Liver (tissue), 9 donors: ENCODE data around the gene PPP2R3B. TPM values are rescaled to one million over a fixed set of nuclear protein-coding genes. Genes with fewer than 3 reads are reported as not detected.

Source experiments
- DNase-seq: peaks from one replicate; pipeline ENCODE4 v3.0.0-alpha.2; 2017; ENCODE audit warnings: low spot score
- H3K27ac ChIP-seq, 2 donors: one replicate each; pipeline ENCODE4 v1.7.0; 2013; ENCODE audit warnings: inconsistent platforms in 2 of 2, low read length in 2 of 2, control low read depth in 1 of 2, low read depth in 1 of 2, mild to moderate bottlenecking in 1 of 2
- H3K27me3 ChIP-seq, 4 donors: one replicate each; pipeline versions ENCODE4 v1.6.1 to v1.7.0; 2013; ENCODE audit warnings: low read length in 3 of 4, inconsistent platforms in 1 of 4, mild to moderate bottlenecking in 1 of 4, moderate library complexity in 1 of 4; ENCODE audit not compliant: control insufficient read depth in 4 of 4, insufficient read depth in 4 of 4
- H3K36me3 ChIP-seq, 4 donors: one replicate each; pipeline versions ENCODE4 v1.6.1 to v1.7.0; 2013; ENCODE audit warnings: low read length in 3 of 4, mild to moderate bottlenecking in 3 of 4, low read depth in 1 of 4, moderate library complexity in 1 of 4; ENCODE audit not compliant: control insufficient read depth in 4 of 4, insufficient read depth in 3 of 4
- H3K4me1 ChIP-seq, 4 donors: one replicate each; pipeline versions ENCODE4 v1.6.1 to v1.7.0; 2013; ENCODE audit warnings: low read length in 3 of 4, mild to moderate bottlenecking in 3 of 4, moderate library complexity in 1 of 4; ENCODE audit not compliant: control insufficient read depth in 4 of 4, insufficient read depth in 4 of 4
- H3K4me3 ChIP-seq, 3 donors: one replicate each; pipeline versions ENCODE4 v1.6.1 to v1.7.0; 2013; ENCODE audit warnings: low read length in 3 of 3, control low read depth in 1 of 3, low read depth in 1 of 3, mild to moderate bottlenecking in 1 of 3
- H3K9ac ChIP-seq, 2 donors: one replicate each; pipeline ENCODE4 v1.7.0; 2013; ENCODE audit warnings: low read length in 2 of 2, mild to moderate bottlenecking in 2 of 2, moderate library complexity in 2 of 2, control low read depth in 1 of 2, low read depth in 1 of 2
- H3K9me3 ChIP-seq, 4 donors: one replicate each; pipeline versions ENCODE4 v1.6.1 to v1.7.0; 2013; ENCODE audit warnings: low read length in 3 of 4; ENCODE audit not compliant: control insufficient read depth in 4 of 4
- EGR1 ChIP-seq, 2 donors: IDR thresholded peaks; 2 replicates each; pipeline ENCODE4 v1.6.1; 2016 to 2018; ENCODE audit warnings: antibody characterized with exemption in 2 of 2, low read depth in 2 of 2
- FOXA1 ChIP-seq: IDR thresholded peaks from 2 replicates; pipeline ENCODE4 v1.6.1; 2016; ENCODE audit warnings: antibody characterized with exemption
- FOXA2 ChIP-seq: IDR thresholded peaks from 2 replicates; pipeline ENCODE4 v1.6.1; 2016; ENCODE audit warnings: antibody characterized with exemption
- HNF4A ChIP-seq, 2 donors: conservative IDR thresholded peaks; 2 replicates each; pipeline ENCODE4 v1.6.1; 2016; ENCODE audit warnings: antibody characterized with exemption in 2 of 2, mild to moderate bottlenecking in 2 of 2
- HNF4G ChIP-seq: IDR thresholded peaks from 2 replicates; pipeline ENCODE4 v1.6.1; 2016; ENCODE audit warnings: antibody characterized with exemption
- JUND ChIP-seq, 2 donors: IDR thresholded peaks; 2 replicates each; pipeline ENCODE4 v1.6.1; 2016; ENCODE audit warnings: antibody characterized with exemption in 2 of 2
- NR2F2 ChIP-seq: IDR thresholded peaks from 2 replicates; pipeline ENCODE4 v1.6.1; 2016; ENCODE audit warnings: antibody characterized with exemption
- RAD21 ChIP-seq, 2 donors: IDR thresholded peaks; 2 replicates each; pipeline ENCODE4 v1.6.1; 2016; ENCODE audit warnings: antibody characterized with exemption in 2 of 2, mild to moderate bottlenecking in 2 of 2
- RXRA ChIP-seq, 2 donors: IDR thresholded peaks; 2 replicates each; pipeline ENCODE4 v1.6.1; 2017 to 2018; ENCODE audit warnings: antibody characterized with exemption in 2 of 2, mild to moderate bottlenecking in 1 of 2
- TAF1 ChIP-seq: conservative IDR thresholded peaks from 2 replicates; pipeline ENCODE4 v1.6.1; 2016; ENCODE audit warnings: antibody characterized with exemption, mild to moderate bottlenecking
- YY1 ChIP-seq: IDR thresholded peaks from 2 replicates; pipeline ENCODE4 v1.6.1; 2016; ENCODE audit warnings: antibody characterized with exemption, mild to moderate bottlenecking
- WGBS: extraction: QIAGEN DNeasy Blood & Tissue Kit; methylation state at CpG from one replicate; pipeline ENCODE4 v1.1.7; 2013; 5-methylcytosine and 5-hydroxymethylcytosine counted together
- polyA plus RNA-seq, 2 donors: library from polyadenylated mRNA; stranded (reverse) in 1 of 2; unstranded in 1 of 2; fragments of 200-250 nt in 1 of 2; fragments of >200 nt in 1 of 2; fragmentation: Nextera tagmentation in 1 of 2; extraction: Ambion mirVana in 1 of 2; gene quantifications; one replicate each; pipeline versions ENCODE4 v1.2.1 to v1.2.3, GENCODE V29; 2013 to 2015
- total RNA-seq, 2 donors: library from RNA; depleted of rRNA; stranded (reverse); fragments of >200 nt; gene quantifications; one replicate each; pipeline ENCODE4 v1.2.3, GENCODE V29; 2014
- TF ChIP-seq, protein P1 (sequence below): IDR thresholded peaks from 2 replicates; pipeline ENCODE4 v1.6.1; 2016; ENCODE audit warnings: antibody characterized with exemption
- TF ChIP-seq, protein P2 (sequence below): fragments of 150-350 bp; IDR thresholded peaks from 2 replicates; pipeline ENCODE4 v1.5.1; 2017; ENCODE audit warnings: improper control_type of control experiment, low read depth, low read length; ENCODE audit not compliant: missing input control
- TF ChIP-seq, protein P3 (sequence below): IDR thresholded peaks from 2 replicates; pipeline ENCODE4 v1.6.1; 2016; ENCODE audit warnings: antibody characterized with exemption, mild to moderate bottlenecking
- TF ChIP-seq, protein P4 (sequence below): IDR thresholded peaks from 2 replicates; pipeline ENCODE4 v1.6.1; 2016; ENCODE audit warnings: antibody characterized with exemption
- TF ChIP-seq, protein P5 (sequence below): IDR thresholded peaks from 2 replicates; pipeline ENCODE4 v1.6.1; 2016; ENCODE audit warnings: antibody characterized with exemption
- donor health status: healthy.
- donor health status: healthy.
- donor health status: healthy.
- donor health status: healthy.
- donor health status: healthy.

The PPP2R3B gene
- total and polyA plus RNA-seq, 4 donors: 1.2 to 8.2 (median 4.3) TPM

DNA sequence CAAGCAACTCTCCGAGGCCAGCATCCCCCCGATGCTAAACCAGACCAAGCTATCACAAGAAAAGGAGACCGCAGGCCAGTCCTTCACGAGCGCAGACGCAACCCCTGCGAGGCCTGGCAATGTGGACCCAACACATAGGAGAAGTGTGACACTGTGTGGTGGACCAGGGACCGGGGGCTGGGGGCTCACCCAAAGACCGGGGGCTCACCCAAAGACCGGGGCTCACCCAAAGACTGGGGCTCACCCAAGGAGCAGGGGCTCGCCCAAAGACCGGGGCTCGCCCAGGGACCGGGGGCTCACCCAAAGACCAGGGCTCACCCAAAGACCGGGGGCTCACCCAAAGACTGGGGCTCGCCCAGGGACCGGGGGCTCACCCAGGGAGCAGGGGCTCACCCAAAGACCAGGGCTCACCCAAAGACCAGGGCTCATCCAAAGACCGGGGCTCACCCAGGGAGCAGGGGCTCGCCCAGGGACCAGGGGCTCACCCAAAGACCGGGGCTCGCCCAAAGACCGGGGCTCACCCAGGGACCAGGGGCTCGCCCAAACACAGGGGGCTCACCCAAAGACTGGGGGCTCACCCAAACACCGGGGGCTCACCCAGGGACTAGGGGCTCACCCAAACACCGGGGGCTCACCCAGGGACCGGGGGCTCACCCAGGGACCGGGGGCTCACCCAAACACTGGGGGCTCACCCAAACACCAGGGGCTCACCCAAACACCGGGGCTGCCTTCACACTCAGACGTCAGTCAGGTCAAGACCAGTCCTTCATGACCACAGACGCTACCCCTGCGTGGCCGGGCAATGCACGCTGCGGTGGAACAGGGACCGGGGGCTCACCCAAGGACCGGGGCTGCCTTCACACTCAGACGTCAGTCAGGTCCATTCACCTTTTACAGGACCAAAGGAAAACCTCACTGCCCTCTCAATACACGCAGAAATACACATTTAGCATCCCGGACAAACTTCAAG lies 32.9 kb downstream of the PPP2R3B start (continued):
- TF ChIP-seq, protein P1, sequence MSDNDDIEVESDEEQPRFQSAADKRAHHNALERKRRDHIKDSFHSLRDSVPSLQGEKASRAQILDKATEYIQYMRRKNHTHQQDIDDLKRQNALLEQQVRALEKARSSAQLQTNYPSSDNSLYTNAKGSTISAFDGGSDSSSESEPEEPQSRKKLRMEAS: no peak

DNA sequence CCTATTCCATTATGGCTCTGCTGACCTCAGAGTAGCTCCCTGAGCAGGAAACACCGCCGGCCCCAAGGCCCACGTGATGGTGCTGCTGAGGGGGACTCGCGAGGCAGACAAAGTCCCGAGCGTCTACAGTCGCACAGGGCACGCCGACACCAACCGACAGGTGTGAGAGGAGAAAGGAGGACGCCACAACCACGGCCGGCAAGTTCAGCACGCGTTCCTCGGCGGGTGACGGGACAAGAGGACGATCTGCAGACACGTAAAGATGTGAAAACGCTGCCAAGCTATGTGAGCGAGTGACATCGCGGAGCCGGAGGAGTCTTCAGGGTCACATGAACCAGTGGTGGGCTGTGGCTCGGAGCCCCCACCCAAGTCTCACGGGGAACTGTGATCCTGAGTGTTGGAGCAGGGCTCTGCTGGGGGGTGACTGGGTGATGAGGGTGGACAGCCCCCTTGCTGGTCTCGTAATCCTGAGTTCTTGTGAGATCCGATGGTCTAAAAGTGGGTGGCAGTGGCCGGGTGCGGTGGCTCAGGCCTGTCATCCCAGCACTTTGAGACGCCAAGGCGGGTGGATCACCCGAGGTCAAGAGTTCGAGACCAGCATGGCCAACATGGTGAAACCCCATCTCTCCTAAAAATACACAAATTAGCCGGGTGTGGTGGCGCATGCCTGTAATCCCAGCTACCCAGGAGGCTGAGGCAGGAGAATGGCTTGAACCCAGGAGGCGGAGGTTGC lies 34.0 kb downstream of the PPP2R3B start:
- Histone ChIP-seq H3K4me1 (no peaks in the 10 kb centered on the region), H3K9me3 (no peaks in the 10 kb centered on the region), H3K4me3 (no peak overlapping the region), H3K27me3 (no peaks in the 10 kb centered on the region), H3K36me3 (peaks cover 0 to 3% (median 1%) of the 10 kb centered on the region in 4 donors), H3K27ac (no peak overlapping the region), H3K9ac (no peak overlapping the region)
- no peak for DNase-seq
- WGBS: 97% methylated on average over 39 of the region's 39 CpGs
- TF ChIP-seq, protein P2, sequence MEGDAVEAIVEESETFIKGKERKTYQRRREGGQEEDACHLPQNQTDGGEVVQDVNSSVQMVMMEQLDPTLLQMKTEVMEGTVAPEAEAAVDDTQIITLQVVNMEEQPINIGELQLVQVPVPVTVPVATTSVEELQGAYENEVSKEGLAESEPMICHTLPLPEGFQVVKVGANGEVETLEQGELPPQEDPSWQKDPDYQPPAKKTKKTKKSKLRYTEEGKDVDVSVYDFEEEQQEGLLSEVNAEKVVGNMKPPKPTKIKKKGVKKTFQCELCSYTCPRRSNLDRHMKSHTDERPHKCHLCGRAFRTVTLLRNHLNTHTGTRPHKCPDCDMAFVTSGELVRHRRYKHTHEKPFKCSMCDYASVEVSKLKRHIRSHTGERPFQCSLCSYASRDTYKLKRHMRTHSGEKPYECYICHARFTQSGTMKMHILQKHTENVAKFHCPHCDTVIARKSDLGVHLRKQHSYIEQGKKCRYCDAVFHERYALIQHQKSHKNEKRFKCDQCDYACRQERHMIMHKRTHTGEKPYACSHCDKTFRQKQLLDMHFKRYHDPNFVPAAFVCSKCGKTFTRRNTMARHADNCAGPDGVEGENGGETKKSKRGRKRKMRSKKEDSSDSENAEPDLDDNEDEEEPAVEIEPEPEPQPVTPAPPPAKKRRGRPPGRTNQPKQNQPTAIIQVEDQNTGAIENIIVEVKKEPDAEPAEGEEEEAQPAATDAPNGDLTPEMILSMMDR: no peak
- TF ChIP-seq, protein P3, sequence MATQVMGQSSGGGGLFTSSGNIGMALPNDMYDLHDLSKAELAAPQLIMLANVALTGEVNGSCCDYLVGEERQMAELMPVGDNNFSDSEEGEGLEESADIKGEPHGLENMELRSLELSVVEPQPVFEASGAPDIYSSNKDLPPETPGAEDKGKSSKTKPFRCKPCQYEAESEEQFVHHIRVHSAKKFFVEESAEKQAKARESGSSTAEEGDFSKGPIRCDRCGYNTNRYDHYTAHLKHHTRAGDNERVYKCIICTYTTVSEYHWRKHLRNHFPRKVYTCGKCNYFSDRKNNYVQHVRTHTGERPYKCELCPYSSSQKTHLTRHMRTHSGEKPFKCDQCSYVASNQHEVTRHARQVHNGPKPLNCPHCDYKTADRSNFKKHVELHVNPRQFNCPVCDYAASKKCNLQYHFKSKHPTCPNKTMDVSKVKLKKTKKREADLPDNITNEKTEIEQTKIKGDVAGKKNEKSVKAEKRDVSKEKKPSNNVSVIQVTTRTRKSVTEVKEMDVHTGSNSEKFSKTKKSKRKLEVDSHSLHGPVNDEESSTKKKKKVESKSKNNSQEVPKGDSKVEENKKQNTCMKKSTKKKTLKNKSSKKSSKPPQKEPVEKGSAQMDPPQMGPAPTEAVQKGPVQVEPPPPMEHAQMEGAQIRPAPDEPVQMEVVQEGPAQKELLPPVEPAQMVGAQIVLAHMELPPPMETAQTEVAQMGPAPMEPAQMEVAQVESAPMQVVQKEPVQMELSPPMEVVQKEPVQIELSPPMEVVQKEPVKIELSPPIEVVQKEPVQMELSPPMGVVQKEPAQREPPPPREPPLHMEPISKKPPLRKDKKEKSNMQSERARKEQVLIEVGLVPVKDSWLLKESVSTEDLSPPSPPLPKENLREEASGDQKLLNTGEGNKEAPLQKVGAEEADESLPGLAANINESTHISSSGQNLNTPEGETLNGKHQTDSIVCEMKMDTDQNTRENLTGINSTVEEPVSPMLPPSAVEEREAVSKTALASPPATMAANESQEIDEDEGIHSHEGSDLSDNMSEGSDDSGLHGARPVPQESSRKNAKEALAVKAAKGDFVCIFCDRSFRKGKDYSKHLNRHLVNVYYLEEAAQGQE: no peak
- TF ChIP-seq NR2F2 (no peak), JUND (IDR thresholded peaks at IDR 0.05) (no peak), YY1 (no peak), RXRA (IDR thresholded peaks at IDR 0.05) (no peak), FOXA1 (no peak), HNF4A (conservative IDR thresholded peaks at IDR 0.05) (no peak), HNF4G (no peak)
- TF ChIP-seq, protein P4, sequence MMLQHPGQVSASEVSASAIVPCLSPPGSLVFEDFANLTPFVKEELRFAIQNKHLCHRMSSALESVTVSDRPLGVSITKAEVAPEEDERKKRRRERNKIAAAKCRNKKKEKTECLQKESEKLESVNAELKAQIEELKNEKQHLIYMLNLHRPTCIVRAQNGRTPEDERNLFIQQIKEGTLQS: no peak

DNA sequence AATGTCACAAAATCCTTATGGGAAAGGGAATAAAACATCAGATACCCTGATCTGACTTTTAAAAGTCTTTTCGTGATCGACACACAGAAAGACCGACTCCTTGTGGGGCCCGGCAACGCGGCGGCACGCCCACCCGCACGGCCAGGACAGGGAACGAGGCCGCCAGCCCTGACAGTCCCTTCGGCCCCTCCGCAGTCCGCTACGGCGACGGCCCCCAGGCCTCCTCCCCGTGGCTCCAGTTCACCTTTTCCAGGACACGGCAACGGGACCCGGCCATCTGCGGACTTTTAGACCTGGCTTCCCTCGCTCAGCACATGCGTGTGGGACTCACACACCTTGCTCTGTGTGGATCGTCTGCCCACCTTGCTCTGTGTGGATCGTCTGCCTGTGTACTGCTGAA lies 34.5 kb downstream of the PPP2R3B start:
- DNase-seq: no peak
- TF ChIP-seq HNF4G: no peak
- TF ChIP-seq FOXA2: no peak
- TF ChIP-seq, protein P4: no peak
- TF ChIP-seq HNF4A (conservative IDR thresholded peaks at IDR 0.05): no peak
- TF ChIP-seq JUND (IDR thresholded peaks at IDR 0.05): no peak
- TF ChIP-seq, protein P1: no peak
- TF ChIP-seq TAF1: no peak
- TF ChIP-seq, protein P2: no peak
- TF ChIP-seq, protein P5, sequence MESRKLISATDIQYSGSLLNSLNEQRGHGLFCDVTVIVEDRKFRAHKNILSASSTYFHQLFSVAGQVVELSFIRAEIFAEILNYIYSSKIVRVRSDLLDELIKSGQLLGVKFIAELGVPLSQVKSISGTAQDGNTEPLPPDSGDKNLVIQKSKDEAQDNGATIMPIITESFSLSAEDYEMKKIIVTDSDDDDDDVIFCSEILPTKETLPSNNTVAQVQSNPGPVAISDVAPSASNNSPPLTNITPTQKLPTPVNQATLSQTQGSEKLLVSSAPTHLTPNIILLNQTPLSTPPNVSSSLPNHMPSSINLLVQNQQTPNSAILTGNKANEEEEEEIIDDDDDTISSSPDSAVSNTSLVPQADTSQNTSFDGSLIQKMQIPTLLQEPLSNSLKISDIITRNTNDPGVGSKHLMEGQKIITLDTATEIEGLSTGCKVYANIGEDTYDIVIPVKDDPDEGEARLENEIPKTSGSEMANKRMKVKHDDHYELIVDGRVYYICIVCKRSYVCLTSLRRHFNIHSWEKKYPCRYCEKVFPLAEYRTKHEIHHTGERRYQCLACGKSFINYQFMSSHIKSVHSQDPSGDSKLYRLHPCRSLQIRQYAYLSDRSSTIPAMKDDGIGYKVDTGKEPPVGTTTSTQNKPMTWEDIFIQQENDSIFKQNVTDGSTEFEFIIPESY: no peak
- no peak for TF ChIP-seq YY1
- TF ChIP-seq RXRA (IDR thresholded peaks at IDR 0.05): no peak
- TF ChIP-seq FOXA1: no peak
- TF ChIP-seq EGR1 (IDR thresholded peaks at IDR 0.05; ENCODE audit: low read depth in 2 of 2): no peak
- TF ChIP-seq RAD21 (IDR thresholded peaks at IDR 0.05): no peak

More for the DNA sequence above, 34.5 kb downstream of the PPP2R3B start:
- H3K9me3 ChIP-seq: no peaks in the 10 kb centered on the region
- H3K4me1 ChIP-seq: no peaks in the 10 kb centered on the region
- 96% methylated on average over 27 of the region's 27 CpGs for WGBS
- no peak overlapping the region for H3K27ac ChIP-seq
- H3K9ac ChIP-seq: no peak overlapping the region
- no peaks in the 10 kb centered on the region for H3K27me3 ChIP-seq
- H3K36me3 ChIP-seq: peaks cover 0 to 3% (median 1%) of the 10 kb centered on the region in 4 donors
- H3K4me3 ChIP-seq: no peak overlapping the region
